22Rv1 (cell line): ENCODE results near the gene TMF1.

ENCODE experiments used
- H3K27ac ChIP-seq: fragments of 450-650 bp; 2 replicates; pipeline ENCODE4 v1.5.1; 2017
- CTCF ChIP-seq: fragments of 450-650 bp; IDR thresholded peaks from 2 replicates; pipeline ENCODE4 v1.5.1; 2017; ENCODE audit warnings: mild to moderate bottlenecking
- ZFX ChIP-seq: fragments of 450-650 bp; IDR thresholded peaks from 2 replicates; pipeline ENCODE4 v1.6.1; 2017; ENCODE audit warnings: antibody characterized with exemption, borderline replicate concordance

The TMF1 gene

GRCh38 chr3:69084326-69085167 is 32.4 kb upstream of the TMF1 start, which contains the start of gene ARL6IP5:
Gene ARL6IP5 (plus strand): TSS chr3:69084937. CDS start chr3:69085048, 111 bp downstream.
- TF ChIP-seq CTCF (no peak), ZFX (no peak)
- H3K27ac ChIP-seq: peak within 1 kb of the TSS; percentile 87

- no peak overlapping the region for H3K27ac ChIP-seq
- TF ChIP-seq ZFX (no peak), CTCF (no peak)
Observed at GRCh38 chr3:69082805-69083204, 30.7 kb upstream of the TMF1 start.

- TF ChIP-seq ZFX (no peak), CTCF (no peak)
- H3K27ac ChIP-seq: no peak overlapping the region
Observed at GRCh38 chr3:69082361-69082760, 30.2 kb upstream of the TMF1 start.

- H3K27ac ChIP-seq: no peak overlapping the region
Observed at GRCh38 chr3:69081583-69082262, 29.6 kb upstream of the TMF1 start.

GRCh38 chr3:69080233-69080920 is 28.2 kb upstream of the TMF1 start, which contains the start of gene UBA3:
Gene UBA3 (minus strand): TSS chr3:69080365. CDS start chr3:69080353, 12 bp downstream.
- peak within 1 kb of the TSS; percentile 58 for H3K27ac ChIP-seq
- TF ChIP-seq CTCF (no peak), ZFX (no peak)

More at GRCh38 chr3:69081583-69082262, 29.6 kb upstream of the TMF1 start:
- TF ChIP-seq ZFX: no peak
- TF ChIP-seq CTCF: no peak

GRCh38 chr3:69079269-69080159 is 27.4 kb upstream of the TMF1 start:
- TF ChIP-seq CTCF (no peak), ZFX (no peak)

More at GRCh38 chr3:69079269-69080159, 27.4 kb upstream of the TMF1 start:
- H3K27ac ChIP-seq: peak overlapping the region; percentile 58
